ENCODE measurements around the gene RBM39. TPM values are rescaled to one million over a fixed set of nuclear protein-coding genes. Genes with fewer than 3 reads are reported as not detected.
A peak's percentile ranks its signal among the peaks of the same experiment; 100 is the strongest.

The RBM39 gene
- total and polyA plus RNA-seq, 9 of the 15 experiments (the other 6 are each of a cell fraction or from before 2014, with no cell fraction given), result 143 to 319 (median 228) TPM

DNA sequence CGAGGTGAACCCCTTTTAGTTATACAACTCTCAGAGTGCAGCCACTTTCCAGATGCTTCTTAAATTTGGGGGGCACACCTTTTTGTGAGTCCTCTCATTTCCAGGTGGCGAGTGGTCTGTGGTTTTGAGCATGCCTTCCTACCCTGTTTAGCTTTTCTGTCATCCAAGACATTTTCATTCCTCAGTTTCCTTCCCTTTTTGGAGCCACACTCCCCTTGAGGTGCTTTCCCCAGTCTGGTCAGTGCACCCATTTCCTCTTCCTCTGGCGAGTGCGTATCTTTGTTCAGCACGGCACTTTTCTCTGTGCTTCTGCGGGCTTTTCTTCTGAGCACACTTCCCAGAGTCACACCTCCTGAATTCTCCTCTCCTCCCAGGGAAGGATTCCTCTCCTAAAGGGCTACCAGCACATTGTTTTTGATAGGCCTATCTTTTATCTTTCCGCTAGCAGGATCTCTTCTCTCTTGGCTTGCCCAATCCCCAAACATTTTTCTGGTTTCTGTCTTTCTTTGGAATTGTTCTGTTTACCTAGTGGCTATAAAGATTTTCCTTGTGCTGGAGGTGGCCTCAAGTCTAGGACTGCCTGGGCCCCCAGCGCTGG, 31.2 kb upstream of the RBM39 start (continued):
- TF ChIP-seq ZNF518B (CRISPR knock-in tag; IDR thresholded peaks at IDR 0.05) (no peak), KLF1 (tag; IDR thresholded peaks at IDR 0.05) (no peak), JUNB (CRISPR knock-in tag; conservative IDR thresholded peaks at IDR 0.05) (no peak), CREB5 (CRISPR knock-in tag; IDR thresholded peaks at IDR 0.05) (no peak), MEIS2 (IDR thresholded peaks at IDR 0.05; ENCODE audit: partially characterized antibody) (no peak), TARDBP (IDR thresholded peaks at IDR 0.05) (no peak), ESRRA (IDR thresholded peaks at IDR 0.05; ENCODE audit: borderline replicate concordance, low read depth) (no peak), ETV6 (IDR thresholded peaks at IDR 0.05; ENCODE audit: borderline replicate concordance in 1 of 2, low read depth in 2 of 2, low read length in 1 of 2) (no peak), ETV6 (CRISPR knock-in tag; IDR thresholded peaks at IDR 0.05; ENCODE audit: borderline replicate concordance) (no peak), WHSC1 (IDR thresholded peaks at IDR 0.05; ENCODE audit: low read length) (no peak), ZNF589 (CRISPR knock-in tag; IDR thresholded peaks at IDR 0.05; ENCODE audit: low read depth) (no peak), E2F3 (CRISPR knock-in tag; IDR thresholded peaks at IDR 0.05) (no peak), FOXK2 (conservative IDR thresholded peaks at IDR 0.05 in 1 of 2, IDR thresholded peaks at IDR 0.05 in 1 of 2; ENCODE audit: low read depth in 2 of 2) (no peak), NR2C2 (CRISPR knock-in tag; IDR thresholded peaks at IDR 0.05) (no peak), NR2C2 (tag; IDR thresholded peaks at IDR 0.05) (no peak), CHD4 (IDR thresholded peaks at IDR 0.05; ENCODE audit: insufficient read depth, insufficient replicate concordance, low read depth, low read length, poor library complexity, severe bottlenecking) (no peak), ELF1 (tag; IDR thresholded peaks at IDR 0.05) (0 out of 2 replicates have a peak, but pooled peaks have one; percentile 41), ZNF121 (CRISPR knock-in tag; conservative IDR thresholded peaks at IDR 0.05) (no peak), MYC (IDR thresholded peaks at IDR 0.05; ENCODE audit: low read depth, low read length) (no peak), MYC (CRISPR knock-in tag; IDR thresholded peaks at IDR 0.05; ENCODE audit: borderline replicate concordance, low read depth) (no peak), ZNF551 (CRISPR knock-in tag; IDR thresholded peaks at IDR 0.05) (no peak), MAFG (tag; conservative IDR thresholded peaks at IDR 0.05) (no peak), SREBF2 (CRISPR knock-in tag; IDR thresholded peaks at IDR 0.05) (no peak)
- TF ChIP-seq, protein P1, sequence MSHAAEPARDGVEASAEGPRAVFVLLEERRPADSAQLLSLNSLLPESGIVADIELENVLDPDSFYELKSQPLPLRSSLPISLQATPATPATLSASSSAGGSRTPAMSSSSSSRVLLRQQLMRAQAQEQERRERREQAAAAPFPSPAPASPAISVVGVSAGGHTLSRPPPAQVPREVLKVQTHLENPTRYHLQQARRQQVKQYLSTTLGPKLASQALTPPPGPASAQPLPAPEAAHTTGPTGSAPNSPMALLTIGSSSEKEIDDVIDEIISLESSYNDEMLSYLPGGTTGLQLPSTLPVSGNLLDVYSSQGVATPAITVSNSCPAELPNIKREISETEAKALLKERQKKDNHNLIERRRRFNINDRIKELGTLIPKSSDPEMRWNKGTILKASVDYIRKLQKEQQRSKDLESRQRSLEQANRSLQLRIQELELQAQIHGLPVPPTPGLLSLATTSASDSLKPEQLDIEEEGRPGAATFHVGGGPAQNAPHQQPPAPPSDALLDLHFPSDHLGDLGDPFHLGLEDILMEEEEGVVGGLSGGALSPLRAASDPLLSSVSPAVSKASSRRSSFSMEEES (CRISPR knock-in tag; IDR thresholded peaks at IDR 0.05), result no peak
